CD4-positive, alpha-beta T cell treated with Interleukin-15 for 1 hour (primary cell): Measurements from ENCODE around the gene ACRV1.
"Not testable (repeated sequence)": the region's sequence is repeated elsewhere in the genome, so short reads cannot be mapped to it uniquely, and the experiment has no call there.

ENCODE experiments used
- DNase-seq: peaks from one replicate; pipeline ENCODE4 v3.0.0-alpha.2; 2020

ACRV1 gene, protein sequence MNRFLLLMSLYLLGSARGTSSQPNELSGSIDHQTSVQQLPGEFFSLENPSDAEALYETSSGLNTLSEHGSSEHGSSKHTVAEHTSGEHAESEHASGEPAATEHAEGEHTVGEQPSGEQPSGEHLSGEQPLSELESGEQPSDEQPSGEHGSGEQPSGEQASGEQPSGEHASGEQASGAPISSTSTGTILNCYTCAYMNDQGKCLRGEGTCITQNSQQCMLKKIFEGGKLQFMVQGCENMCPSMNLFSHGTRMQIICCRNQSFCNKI

DNA sequence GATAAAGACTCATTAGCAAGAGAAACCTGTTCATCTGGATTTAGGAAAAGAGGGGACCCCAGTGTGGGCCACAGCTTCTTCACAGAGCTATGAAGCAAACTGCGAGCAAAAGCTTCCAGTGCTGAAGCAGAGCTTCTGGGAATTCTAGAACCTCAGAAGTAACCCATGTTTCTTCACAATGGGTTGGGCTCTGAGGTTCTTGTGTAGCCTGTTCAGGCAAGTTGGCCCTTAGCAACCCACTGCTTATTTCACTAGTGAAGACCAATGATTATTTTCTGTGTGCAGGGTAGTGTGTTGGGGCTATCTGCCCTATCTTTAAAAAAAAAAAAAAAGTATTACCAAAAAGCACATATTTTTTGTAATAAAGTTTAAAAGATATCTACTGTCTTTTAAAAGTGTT, at the start of gene ACRV1:
Gene ACRV1, minus strand, starts transcription at position 101 of the 400 bp plus-strand sequence. Its CDS starts 67 bp downstream, at position 34.
- no peak for DNase-seq

DNA sequence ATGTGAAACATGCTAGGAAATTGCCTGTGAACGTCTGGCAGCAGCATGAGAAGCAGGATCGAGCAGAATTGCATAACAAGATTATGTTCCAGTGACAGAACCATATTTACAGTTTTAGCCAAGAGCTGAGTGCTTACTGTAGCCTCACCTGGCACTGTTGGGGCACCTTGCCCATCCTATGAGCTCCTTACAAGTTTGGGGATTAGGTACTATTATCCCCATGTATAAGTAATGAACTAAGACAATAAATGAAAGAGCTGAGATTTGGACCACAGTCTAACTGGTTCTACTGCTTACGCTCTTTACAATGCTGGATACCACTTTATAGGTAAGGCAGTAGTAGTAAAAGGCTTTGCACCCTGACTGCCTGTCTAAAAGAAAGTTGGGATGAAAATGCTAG, 48.3 kb upstream of the ACRV1 start:
- DNase-seq = no peak

DNA sequence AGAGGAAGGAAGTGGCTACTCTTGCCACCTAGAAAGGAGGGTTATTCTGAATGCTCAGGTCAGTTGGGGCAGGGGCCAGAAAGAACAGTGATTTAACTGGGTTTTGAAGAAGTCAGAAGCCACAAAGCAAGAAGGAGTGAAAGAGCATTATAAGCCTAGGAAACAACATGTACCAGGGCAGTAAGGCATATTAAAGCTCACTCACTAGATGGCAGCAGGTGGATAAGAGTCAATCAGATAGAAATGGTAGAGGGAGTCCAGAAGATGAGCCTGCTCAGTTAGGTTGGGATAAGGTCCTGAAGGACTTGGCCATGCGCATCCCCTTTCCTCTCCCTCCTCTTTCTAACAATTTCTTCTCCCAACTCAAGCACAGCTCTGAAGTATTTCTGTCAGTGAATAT, 43.5 kb upstream of the ACRV1 start:
- no peak for DNase-seq

DNA sequence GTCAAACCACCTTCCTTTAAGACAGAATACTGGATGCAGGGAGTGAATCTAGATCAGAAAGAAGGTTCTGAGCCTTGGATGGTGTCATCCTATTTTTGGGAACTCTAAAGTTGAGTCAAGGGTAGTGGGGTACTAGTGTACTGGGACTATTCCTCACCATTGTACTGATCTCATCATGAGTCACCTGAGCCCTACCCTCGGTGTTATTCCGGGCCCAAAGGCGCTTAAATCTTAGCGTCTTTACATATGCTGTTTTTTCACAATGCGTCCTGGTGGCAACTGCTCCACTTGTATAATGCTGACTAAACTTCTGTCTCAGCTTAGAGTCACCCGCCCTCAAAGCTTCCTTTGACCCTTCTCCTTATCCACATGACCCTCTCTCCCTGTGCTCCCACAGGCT, 40.1 kb upstream of the ACRV1 start:
- DNase-seq = no peak

DNA sequence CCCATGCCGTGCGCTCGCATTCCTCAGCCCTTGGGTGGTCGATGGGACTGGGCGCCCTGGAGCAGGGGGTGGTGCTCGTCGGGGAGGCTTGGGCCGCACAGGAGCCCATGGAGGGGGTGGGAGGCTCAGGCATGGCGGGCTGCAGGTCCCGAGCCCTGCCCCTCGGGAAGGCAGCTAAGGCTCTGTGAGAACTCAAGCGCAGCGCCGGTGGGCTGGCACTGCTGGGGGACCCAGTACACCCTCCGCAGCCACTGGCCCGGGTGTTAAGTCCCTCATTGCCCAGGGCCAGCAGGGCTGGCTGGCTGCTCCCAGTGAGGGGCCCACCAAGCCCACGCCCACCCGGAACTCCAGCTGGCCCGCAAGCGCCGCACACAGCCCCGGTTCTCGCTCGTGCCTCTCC, 24.0 kb upstream of the ACRV1 start:
- DNase-seq = not testable (repeated sequence)

DNA sequence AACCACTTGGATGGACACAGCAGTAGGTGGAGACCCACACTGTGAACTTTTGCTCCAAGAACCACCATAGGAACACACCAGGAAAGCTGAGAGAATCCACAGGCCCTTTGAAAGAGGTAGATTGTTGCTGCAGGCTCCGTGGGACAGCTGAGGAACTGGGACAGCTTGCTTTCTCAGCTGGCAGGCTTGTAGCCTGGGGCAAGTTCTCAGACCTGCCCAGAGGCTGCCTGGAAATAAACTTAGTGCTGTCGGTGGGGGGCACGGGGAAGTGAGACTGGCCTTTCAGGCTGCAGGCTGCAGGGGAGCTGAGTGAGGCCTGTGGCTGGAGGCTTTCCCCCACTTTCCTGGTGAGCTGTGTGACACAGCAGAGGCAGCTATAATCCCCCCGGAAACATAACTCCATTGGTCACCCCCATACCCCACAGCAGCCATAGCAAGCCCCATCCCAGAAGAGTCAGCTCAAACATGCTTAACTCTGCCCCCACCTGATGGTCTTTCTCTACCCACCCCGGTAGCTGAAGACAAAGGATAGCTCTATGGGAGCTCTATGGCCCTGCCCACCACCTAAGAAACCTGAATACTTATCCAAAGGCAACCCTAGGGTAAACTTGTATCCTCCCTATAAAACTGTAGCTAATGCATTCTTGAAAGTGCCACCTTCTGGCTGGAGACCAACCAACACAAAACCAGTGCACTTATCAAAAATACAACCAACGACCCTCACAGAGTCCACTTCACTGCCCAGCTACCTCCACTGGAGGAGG, 21.4 kb upstream of the ACRV1 start:
- no peak for DNase-seq

DNA sequence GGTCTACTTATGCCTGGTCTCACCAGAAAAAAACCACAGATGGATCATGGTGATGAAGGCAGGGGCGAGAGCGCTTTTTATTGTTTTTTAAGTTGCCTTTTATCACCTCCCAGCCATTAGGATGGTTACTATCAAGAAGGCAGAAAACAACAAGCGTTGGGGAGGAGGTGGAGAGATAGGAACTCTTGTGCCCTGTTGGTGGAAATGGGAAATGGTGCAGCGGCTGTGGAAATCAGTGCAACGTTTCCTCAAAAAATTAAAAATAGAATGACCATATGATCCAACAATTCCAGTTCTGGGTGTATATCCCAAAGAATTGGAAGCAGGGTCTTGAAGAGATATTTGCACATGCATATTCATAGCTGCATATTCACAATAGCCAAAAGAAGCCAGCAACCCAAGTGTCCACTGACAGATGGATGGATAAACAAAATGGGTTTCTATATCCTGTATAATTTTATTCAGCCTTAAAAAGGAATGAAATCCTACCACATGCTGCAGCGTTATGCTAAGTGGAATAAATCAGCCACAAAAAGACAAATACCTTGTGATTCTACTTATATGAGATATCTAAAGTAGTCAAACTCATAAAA, 20.5 kb upstream of the ACRV1 start:
- DNase-seq = no peak

DNA sequence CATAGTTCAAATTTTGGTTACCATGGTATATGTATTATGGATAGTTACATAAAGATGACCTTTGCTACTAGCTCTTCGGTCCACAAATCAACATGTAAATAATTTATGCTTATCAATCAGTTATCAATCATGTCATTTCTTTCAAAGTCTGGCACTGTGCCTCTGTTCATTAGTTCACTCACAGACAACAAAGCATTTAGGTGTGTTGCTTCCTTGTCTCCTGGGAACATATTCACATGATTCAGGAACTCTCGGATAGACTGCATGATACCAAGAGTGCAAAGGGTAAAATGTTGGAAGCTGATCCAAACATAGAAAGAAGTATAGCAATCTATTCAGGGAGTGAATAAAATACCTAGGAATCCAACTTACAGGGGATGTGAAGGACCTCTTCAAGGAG, 14.3 kb upstream of the ACRV1 start:
- no peak for DNase-seq

DNA sequence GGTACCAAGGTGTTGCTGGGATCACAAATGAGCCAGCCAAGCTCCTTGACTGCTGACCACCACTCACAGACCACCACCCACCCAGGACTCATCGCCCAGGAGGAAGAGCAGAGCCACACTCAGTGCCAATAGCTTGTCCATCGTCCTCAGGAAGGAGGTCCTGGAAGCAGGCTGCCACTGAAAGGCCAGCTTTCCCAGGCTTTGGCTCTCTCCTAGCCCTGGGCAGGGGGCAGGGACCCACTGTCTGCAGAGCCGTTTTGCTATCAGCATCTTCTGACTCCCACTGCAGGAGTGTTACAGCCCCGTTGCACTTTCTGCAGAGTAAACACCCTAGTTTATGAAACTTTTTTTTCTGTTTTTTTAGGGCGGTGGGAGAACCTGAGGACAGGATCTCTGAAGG, 12.2 kb upstream of the ACRV1 start:
- DNase-seq = no peak

DNA sequence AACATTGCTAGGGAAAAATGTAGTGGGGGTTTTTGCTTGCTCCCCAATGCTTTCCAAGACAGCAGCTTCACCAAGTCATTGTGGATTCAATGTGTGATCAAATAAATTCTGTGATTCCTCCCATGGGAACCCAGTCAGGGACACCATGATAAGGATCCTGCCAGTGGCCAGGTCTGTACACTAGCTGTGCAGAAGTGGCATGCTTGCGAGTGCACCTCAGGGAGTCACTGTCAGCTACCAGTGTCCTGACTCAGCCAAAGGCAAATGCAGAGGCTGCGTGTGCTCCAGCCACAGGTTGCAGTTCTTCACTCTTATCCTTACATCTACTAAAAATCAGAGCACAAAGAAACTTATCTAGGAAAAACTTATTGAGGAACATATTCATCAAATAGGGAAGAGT, 9.4 kb upstream of the ACRV1 start:
- DNase-seq = no peak

DNA sequence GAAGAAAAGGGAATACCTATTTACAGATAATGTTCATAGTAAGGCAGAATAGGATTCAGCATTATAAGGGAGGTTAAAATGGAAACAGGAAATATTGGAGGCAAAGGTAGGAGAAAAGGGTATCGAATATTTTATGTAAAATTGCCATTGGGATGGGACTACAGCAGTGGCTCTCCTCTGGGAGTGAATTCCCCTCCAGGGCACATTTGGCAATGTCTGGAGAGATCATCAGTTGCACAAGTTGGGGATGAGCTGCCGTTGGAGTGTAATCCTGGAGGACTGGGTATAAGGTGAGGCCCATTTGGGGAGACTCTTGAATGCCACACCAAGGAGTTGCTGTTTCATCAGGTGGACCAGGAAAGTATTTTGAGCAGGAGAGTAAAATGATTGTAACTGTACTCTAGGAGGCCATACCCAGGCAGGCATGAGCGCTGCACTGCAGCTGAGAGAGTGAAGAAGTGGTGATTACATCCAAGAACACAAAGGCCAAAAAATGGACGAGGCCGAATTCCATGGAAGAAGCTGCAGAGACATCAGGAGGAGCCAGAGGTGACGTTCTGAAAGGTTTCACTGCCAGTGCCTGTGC, 8.7 kb upstream of the ACRV1 start:
- DNase-seq = no peak

DNA sequence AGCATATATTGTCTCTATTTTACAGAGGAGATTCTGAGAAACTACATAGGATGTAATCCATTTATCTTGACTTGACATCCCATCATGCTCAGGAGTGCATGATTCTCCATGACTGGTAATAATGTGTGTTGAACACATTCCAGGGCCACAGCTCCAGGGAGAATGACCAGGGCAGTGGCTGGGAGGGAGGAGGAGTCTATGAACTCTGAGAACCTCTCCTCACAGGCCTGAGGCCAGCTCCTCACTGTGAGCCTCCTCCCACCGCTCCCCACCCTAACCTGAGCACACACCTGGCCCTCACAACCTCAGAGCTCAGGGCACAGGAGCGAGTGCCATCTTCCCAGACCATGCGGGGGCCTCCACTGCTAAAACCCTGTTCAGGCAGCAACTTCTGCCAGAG, 8.0 kb upstream of the ACRV1 start:
- no peak for DNase-seq

DNA sequence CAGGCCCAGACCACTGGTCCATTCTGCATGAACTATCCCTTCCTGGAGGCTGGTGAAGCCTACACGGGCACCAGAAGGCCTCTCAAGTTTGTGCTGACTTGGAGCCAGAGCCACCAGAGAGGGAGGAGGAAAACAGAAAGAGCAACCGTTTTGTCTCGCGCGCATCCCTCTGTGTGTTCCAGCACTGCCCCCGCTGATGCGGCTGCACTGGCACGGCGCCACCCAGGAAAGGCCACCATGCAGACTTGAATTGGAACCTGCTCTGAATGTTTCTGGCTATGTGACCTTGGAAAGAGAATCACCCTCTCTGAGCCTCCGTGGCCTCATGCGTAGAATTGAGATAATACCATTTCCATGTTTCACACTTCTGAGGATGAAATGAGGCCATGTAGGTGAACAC, 7.4 kb upstream of the ACRV1 start:
- DNase-seq = no peak

DNA sequence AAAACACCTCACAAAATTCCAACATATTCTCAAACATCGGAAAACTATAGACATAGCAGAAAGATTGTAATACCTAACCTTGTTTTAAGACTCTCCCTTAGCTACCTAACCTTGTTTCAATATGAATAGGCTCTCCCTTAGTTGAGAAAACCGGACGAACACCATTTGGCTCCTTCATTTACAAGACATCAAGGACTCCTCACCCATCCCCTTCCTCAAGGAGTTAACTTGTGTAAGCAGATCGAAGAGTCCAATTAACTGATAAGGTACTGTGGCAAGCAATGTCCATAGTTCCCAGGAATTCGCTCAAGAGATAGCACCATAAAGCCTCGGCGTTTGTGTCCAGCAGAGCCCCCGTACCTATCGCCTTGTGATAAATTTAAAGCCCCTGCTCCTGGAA, 4.6 kb upstream of the ACRV1 start:
- DNase-seq = no peak

DNA sequence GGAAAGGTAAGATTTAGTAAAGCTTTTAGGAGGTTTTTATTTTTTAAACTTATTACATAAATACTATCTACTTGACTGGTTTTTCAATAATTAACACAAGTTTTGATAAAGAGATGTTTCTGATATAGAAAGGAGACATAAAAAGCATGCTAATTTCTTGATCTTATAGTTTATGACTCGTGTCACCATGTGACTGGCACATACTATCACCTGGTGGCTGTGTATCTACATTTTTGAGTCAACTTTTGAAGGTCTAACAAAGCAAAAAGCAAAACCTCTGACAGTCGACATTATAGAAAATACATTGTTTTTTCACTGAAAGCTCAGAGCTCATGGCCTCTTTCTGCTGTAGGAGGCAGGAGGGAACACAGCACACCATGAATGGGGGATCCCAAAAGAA, 810 bp downstream of the ACRV1 start:
- no peak for DNase-seq

DNA sequence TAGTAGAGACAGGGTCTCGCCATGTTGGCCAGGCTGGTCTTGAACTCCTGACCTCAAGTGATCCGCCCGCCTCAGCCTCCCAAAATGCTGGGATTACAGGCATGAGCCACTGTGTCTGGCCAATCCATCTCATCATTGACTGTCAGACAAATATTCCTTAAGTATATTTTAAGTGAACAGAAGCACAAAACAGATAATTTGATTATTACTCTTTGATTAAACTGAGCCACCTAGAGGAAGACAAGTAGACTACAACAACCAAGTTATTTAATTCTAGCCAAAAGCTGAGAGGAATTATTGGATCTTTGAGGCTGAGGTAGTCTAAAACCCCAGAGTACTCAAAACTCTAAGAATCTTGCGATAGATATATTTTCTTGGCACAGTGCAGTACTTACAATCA, 1.2 kb downstream of the ACRV1 start:
- DNase-seq = no peak

DNA sequence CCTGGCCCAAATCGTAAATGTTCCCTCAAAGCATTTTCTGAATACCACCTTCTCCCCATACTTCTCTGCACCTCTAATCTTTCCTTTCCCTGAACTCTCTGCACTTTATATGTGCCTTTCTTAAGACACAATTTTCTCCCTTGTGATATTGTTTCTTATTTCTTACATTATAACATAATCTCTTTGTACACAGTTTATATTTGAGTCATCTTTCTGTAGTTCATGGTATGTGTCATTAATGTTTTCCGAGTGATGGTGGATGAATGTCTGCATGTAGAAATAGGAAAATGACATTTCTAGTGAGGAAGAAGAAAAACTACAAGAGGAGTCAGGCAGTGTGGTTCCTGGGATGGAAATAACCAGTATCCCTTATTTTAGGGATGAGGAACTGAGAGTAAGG, 5.5 kb downstream of the ACRV1 start:
- no peak for DNase-seq

DNA sequence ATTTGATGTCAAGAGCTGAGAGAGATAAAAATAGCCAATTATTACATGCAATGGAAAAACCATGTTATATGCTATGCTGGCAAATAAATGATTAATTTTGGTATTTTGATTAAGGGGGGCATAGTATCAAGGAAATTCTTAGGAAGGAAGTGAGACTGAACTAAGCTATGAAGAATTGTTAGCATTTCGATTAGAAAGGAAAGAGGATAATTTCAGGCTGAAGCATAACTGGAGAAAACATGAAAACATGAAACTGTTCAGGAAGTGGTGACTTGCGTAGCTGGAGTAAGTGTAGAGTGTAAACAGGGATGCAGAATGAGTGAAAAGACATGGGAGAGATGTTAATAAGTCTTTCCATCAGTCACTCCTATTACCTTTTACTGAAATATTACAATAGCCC, 6.4 kb downstream of the ACRV1 start:
- DNase-seq = no peak

DNA sequence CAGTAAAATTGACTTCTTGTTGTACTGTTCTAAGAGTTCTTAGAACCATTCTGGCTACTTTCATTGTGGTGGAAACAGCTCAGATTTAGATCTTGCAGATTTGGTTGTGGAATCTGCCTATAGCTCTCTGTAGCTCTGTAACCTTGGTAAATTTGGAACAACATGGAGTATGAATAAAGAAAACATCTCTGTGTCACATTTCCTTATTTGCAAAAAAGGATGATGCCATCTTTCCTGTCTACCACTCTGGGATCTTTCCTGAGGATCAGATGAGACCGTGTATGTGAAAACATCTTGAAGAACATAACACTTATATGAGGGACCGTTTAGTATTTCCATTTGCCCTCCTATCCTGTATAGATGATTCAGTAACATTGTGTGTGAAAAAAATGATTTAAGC, 9.1 kb downstream of the ACRV1 start:
- no peak for DNase-seq

DNA sequence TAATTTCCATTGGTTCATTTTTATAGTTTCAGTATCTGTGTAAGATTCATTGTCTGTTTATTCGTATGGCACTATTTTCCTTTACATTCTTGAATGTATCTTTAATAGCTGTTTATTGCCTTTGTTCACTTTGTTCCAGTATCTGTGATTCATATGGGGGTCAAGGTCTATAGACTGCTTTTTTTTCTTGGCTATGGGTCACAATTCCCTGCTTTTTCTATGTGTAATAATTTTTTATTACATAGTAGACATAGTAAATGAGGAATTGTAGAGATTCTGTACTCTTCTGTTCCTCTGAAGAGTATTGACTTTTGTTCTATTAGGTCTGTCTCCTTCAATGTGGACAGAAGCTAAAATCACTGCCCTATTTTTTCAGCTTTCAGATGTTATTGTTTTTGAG, 10.5 kb downstream of the ACRV1 start:
- DNase-seq = no peak

DNA sequence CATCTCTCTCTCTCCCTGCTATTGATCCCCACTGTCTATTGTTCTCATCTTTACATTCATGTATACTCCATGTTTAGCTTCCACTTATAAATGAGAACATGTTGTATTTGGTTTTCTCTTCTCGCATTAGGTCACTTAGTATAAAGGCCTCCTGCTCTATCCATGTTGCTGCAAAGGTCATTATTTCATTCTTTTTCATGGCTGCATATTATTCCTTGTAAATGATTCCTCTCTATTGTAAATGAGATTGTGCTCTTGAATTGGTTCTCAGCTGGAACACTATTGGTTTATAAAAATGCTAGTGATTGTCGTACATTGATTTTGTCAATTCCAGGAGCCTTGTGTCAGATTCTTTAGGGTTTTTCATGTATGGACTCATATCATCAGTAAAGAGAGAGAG, 13.5 kb downstream of the ACRV1 start:
- no peak for DNase-seq

DNA sequence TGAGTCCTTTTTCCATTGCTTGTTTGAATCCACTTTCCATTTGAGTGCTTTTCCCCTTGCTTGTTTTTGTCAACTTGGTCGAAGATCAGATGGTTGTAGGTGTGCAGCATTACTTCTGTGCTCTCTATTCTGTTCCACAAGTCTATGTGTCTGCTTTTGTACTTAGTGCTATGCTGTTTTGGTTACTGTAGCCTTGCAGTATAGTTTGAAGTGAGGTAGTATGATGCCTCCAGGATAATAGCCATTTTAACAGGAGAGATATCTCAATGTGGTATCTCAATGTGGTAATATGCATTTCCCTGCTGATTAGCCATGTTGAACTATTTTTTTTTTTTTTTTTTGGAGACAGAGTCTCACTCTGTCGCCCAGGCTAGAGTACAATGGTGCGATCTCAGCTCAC, 16.7 kb downstream of the ACRV1 start:
- DNase-seq = no peak

DNA sequence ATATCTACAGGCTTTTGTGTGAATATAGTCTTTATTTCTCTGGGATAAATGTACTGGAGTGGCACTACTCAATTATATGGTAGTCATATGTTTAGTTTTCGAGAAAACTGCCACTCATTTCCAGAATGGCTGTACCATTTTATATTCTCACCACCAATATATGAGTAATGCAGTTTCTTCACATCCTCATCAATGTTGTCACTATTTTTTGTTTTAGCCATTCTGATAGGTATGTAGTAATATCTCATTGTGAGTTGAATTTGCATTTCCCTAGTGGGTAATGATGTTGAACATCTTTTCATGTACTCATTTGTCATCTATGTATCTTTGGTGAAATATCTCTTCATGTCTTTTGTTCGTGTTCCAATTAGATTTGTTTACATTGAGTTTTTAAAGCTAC, 18.0 kb downstream of the ACRV1 start:
- DNase-seq = no peak
